GM12872 (cell line): Measurements from ENCODE around the gene IQSEC1.

Source experiments
- CTCF ChIP-seq: IDR thresholded peaks from 3 replicates; pipeline ENCODE4 v1.5.1; 2011; ENCODE audit warnings: low read depth, mild to moderate bottlenecking, low read length, moderate library complexity; ENCODE audit not compliant: insufficient read depth

Gene IQSEC1

GRCh38 chr3:13073326-13074005 lies at the start of gene IQSEC1:
IQSEC1 (minus strand) TSS chr3:13073429; CDS start chr3:13073014, 415 bp downstream.
- TF ChIP-seq CTCF, result no peak; the same call in 2 of the 3 replicates

GRCh38 chr3:13122081-13123012 lies 49.1 kb upstream of the IQSEC1 start:
- TF ChIP-seq CTCF, result no peak

GRCh38 chr3:13121553-13122001 lies 48.3 kb upstream of the IQSEC1 start:
- TF ChIP-seq CTCF, result no peak

GRCh38 chr3:13120928-13121552 lies 47.8 kb upstream of the IQSEC1 start:
- TF ChIP-seq CTCF, result no peak

- TF ChIP-seq CTCF, result no peak
Observed at GRCh38 chr3:13120289-13120927, 47.2 kb upstream of the IQSEC1 start.

- no peak for TF ChIP-seq CTCF
Observed at GRCh38 chr3:13119471-13120220, 46.4 kb upstream of the IQSEC1 start.
